Left ventricle myocardium superior (tissue), 1 donor: ENCODE data around the gene LIX1L. TPM values are rescaled to one million over a fixed set of nuclear protein-coding genes. Genes with fewer than 3 reads are reported as not detected.

Experiments
- ATAC-seq: fragments of 200-7000 bp; cut with Tn5 transposase; one replicate; pipeline ENCODE4 v1.9.1; 2020; ENCODE audit warnings: mild to moderate bottlenecking, moderate library complexity
- DNase-seq: peaks from one replicate; pipeline ENCODE4 v3.0.0-alpha.2; 2020
- intact Hi-C: fragments of 100-400 bp; cut with micrococcal nuclease; formaldehyde crosslinking; loops from one replicate; pipeline ENCODE4 v1.11.0; 2022
- total RNA-seq: library from RNA; stranded (reverse); fragmentation: NEBNext Ultra II Directional; extraction: Animal tissue kit (Norgen Biotek cat#: 25700); gene quantifications from one replicate; pipeline ENCODE4 v1.2.1, GENCODE V29; 2021
- donor health status: DM: no; HTN: yes; CAD: no; lungs with severe emphysema.

The LIX1L gene
- total RNA-seq, 1 donor from 2014 or later = 25.2 TPM

- no peak for ATAC-seq
- intact Hi-C loops = loop anchor here (10.0 kb wide), 1 partner anchor 72 kb away; the partner anchor contains the start of gene NUDT17
- DNase-seq = no peak
Observed at GRCh38 chr1:145916745-145917144, 41.1 kb downstream of the LIX1L start.

GRCh38 chr1:145912128-145912641 is 45.6 kb downstream of the LIX1L start:
- DNase-seq = no peak
- intact Hi-C loops = loop anchor here (10.0 kb wide), 1 partner anchor 67 kb away; the partner anchor contains the start of gene NUDT17
- no peak for ATAC-seq

- intact Hi-C loops = no loop called here
Observed at GRCh38 chr1:145908653-145909052, 49.2 kb downstream of the LIX1L start.

GRCh38 chr1:145906954-145907753 is 50.7 kb downstream of the LIX1L start:
- intact Hi-C loops = no loop called here
- ATAC-seq = peak; percentile 49
- DNase-seq = no peak

More at GRCh38 chr1:145908653-145909052, 49.2 kb downstream of the LIX1L start:
- ATAC-seq (no peak), DNase-seq (no peak)

- DNase-seq (no peak), ATAC-seq (no peak)
- intact Hi-C loops = no loop called here
Observed at GRCh38 chr1:145901312-145902021, 56.4 kb downstream of the LIX1L start.

- ATAC-seq = no peak
- intact Hi-C loops = no loop called here
- no peak for DNase-seq
Observed at GRCh38 chr1:145898756-145899155, 59.1 kb downstream of the LIX1L start.

GRCh38 chr1:145897969-145898368 is 59.8 kb downstream of the LIX1L start:
- intact Hi-C loops = no loop called here
- no peak for DNase-seq
- ATAC-seq = no peak

- no peak for ATAC-seq
- DNase-seq = no peak
- intact Hi-C loops = no loop called here
Observed at GRCh38 chr1:145895471-145895870, 62.3 kb downstream of the LIX1L start.

GRCh38 chr1:145893306-145894055 is 64.3 kb downstream of the LIX1L start:
- ATAC-seq = no peak
- intact Hi-C loops = no loop called here

GRCh38 chr1:145892486-145893087 is 65.2 kb downstream of the LIX1L start:
- intact Hi-C loops = no loop called here
- peak; percentile 23 for ATAC-seq
- DNase-seq = no peak

More at GRCh38 chr1:145893306-145894055, 64.3 kb downstream of the LIX1L start:
- DNase-seq = no peak

GRCh38 chr1:145891587-145892485 is 66.0 kb downstream of the LIX1L start:
- ATAC-seq (peak; percentile 93), DNase-seq (peak; percentile 94)
- intact Hi-C loops = no loop called here

GRCh38 chr1:145891143-145891542 is 66.7 kb downstream of the LIX1L start:
- ATAC-seq = peak; percentile 2
- DNase-seq = no peak
- intact Hi-C loops = no loop called here

- DNase-seq = no peak
- intact Hi-C loops = no loop called here
- no peak for ATAC-seq
Observed at GRCh38 chr1:145889722-145890121, 68.1 kb downstream of the LIX1L start.

GRCh38 chr1:145887631-145888030 is 70.2 kb downstream of the LIX1L start:
- DNase-seq (no peak), ATAC-seq (no peak)
- intact Hi-C loops = no loop called here

- DNase-seq = no peak
- intact Hi-C loops = no loop called here
- no peak for ATAC-seq
Observed at GRCh38 chr1:145886816-145887215, 71.0 kb downstream of the LIX1L start.

GRCh38 chr1:145886390-145886789 is 71.4 kb downstream of the LIX1L start:
- intact Hi-C loops = no loop called here
- no peak for DNase-seq
- ATAC-seq = peak; percentile 36

- intact Hi-C loops = no loop called here
- DNase-seq = peak; percentile 92
- ATAC-seq = peak; percentile 96
Observed at GRCh38 chr1:145885738-145886287, 72.0 kb downstream of the LIX1L start, which contains the start of gene ANKRD35. Gene ANKRD35, minus strand, starts transcription at chr1:145885866. Its CDS starts 108 bp downstream, at chr1:145885758.

- intact Hi-C loops = no loop called here
- DNase-seq (no peak), ATAC-seq (no peak)
Observed at GRCh38 chr1:145884675-145885074, 73.1 kb downstream of the LIX1L start.
